ENCODE measurements around the gene CPED1.

Gene CPED1

GRCh38 chr7:121151774-121152221 is 163.3 kb downstream of the CPED1 start:
- no peak for DNase-seq (ENCODE audit: low read depth)

- DNase-seq (ENCODE audit: low read depth) = no peak
Measured at GRCh38 chr7:121153411-121153810, 164.9 kb downstream of the CPED1 start.

GRCh38 chr7:121153995-121154394 is 165.5 kb downstream of the CPED1 start:
- no peak for DNase-seq (ENCODE audit: low read depth)

GRCh38 chr7:121156825-121157224 is 168.3 kb downstream of the CPED1 start:
- DNase-seq (ENCODE audit: low read depth) = no peak

- DNase-seq (ENCODE audit: low read depth) = no peak
Measured at GRCh38 chr7:121157341-121157751, 168.8 kb downstream of the CPED1 start.

- no peak for DNase-seq (ENCODE audit: low read depth)
Measured at GRCh38 chr7:121157885-121158590, 169.5 kb downstream of the CPED1 start.

- DNase-seq (ENCODE audit: low read depth) = no peak
Measured at GRCh38 chr7:121158665-121159064, 170.2 kb downstream of the CPED1 start.

GRCh38 chr7:121159553-121159952 is 171.0 kb downstream of the CPED1 start:
- no peak for DNase-seq (ENCODE audit: low read depth)

- DNase-seq (ENCODE audit: low read depth) = no peak
Measured at GRCh38 chr7:121160150-121161008, 171.9 kb downstream of the CPED1 start.

GRCh38 chr7:121163699-121164098 is 175.2 kb downstream of the CPED1 start:
- no peak for DNase-seq (ENCODE audit: low read depth)

- DNase-seq (ENCODE audit: low read depth) = no peak
Measured at GRCh38 chr7:121164247-121164646, 175.7 kb downstream of the CPED1 start.

GRCh38 chr7:121166916-121167315 is 178.4 kb downstream of the CPED1 start:
- DNase-seq (ENCODE audit: low read depth) = no peak

- DNase-seq (ENCODE audit: low read depth) = peak; percentile 8
Measured at GRCh38 chr7:121167971-121168370, 179.5 kb downstream of the CPED1 start.

- no peak for DNase-seq (ENCODE audit: low read depth)
Measured at GRCh38 chr7:121169469-121169868, 181.0 kb downstream of the CPED1 start.

- no peak for DNase-seq (ENCODE audit: low read depth)
Measured at GRCh38 chr7:121172484-121172883, 184.0 kb downstream of the CPED1 start.

- DNase-seq (ENCODE audit: low read depth) = no peak
Measured at GRCh38 chr7:121175826-121176225, 187.3 kb downstream of the CPED1 start.

- DNase-seq (ENCODE audit: low read depth) = no peak
Measured at GRCh38 chr7:121178452-121178851, 189.9 kb downstream of the CPED1 start.

GRCh38 chr7:121178869-121179497 is 190.5 kb downstream of the CPED1 start:
- no peak for DNase-seq (ENCODE audit: low read depth)

- no peak for DNase-seq (ENCODE audit: low read depth)
Measured at GRCh38 chr7:121180436-121181063, 192.0 kb downstream of the CPED1 start.

- no peak for DNase-seq (ENCODE audit: low read depth)
Measured at GRCh38 chr7:121181357-121181756, 192.8 kb downstream of the CPED1 start.

- DNase-seq (ENCODE audit: low read depth) = no peak
Measured at GRCh38 chr7:121182281-121182680, 193.8 kb downstream of the CPED1 start.

- no peak for DNase-seq (ENCODE audit: low read depth)
Measured at GRCh38 chr7:121182902-121183301, 194.4 kb downstream of the CPED1 start.

Measured in non-pigmented ciliary epithelial cell (primary cell).